GM18520 (cell line): Measurements from ENCODE around the gene ELMO1.

Source experiments
- ATAC-seq: cut with Tn5 transposase; IDR thresholded peaks from one replicate; pipeline ENCODE4 v1.9.1; 2021; ENCODE audit not compliant: unreplicated experiment

The ELMO1 gene

GRCh38 chr7:37282093-37282444 is 166.6 kb downstream of the ELMO1 start:
- ATAC-seq = no peak

DNA sequence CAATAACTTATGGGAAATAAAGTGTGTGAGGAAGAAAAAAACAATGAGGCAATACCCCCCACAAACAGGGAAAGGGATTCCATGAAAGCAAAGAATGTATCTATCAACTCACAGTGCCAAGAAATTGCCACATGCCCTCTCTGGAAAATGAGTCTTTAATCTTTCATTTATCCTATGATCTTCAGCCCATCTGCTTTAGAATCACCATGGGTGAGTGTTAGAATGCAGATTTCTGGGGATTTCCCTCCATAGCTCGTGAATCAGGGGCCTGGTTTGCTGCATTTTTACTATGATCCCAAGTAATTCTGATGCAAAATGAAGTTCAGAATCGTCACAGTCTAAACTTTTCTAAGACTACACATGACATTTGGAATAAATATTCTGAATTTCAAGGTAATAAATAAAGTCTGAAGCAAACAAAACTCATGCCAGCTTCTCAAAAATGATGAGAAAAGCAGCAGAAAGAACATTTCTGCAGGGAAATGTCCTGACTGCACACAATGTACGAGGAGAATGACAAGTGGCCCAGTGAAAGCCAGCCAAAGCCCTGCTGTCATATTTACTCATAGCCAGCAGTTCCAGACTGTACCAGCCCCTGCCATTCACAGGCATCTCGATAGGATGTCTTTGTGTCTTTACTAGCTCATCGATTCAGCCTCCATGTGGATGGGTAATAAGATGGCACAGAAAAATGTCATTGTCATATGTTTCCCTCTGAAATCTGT is 167.1 kb downstream of the ELMO1 start:
- ATAC-seq = no peak

- ATAC-seq = no peak
Observed at GRCh38 chr7:37277513-37277912, 171.2 kb downstream of the ELMO1 start.

- ATAC-seq = no peak
Observed at GRCh38 chr7:37275078-37275710, 173.5 kb downstream of the ELMO1 start.

DNA sequence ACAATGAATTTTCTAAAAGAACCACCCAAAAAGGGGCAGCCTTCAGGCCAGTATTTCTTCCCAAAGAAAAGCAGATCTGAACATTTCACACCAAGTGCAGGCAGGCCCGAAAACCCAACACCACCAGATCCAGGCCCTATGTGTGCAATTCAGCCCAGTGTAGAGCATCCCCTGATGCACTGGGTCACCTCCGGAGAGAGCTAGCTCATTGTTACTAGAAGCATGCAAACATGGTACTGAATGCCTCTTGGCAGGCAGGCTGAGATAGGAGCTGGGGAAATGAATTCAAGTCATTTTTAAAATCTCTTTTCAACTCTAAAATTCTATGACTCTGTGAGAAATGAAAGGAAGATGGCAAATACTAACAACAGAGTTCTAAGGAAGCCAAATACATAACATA is 174.8 kb downstream of the ELMO1 start:
- no peak for ATAC-seq

DNA sequence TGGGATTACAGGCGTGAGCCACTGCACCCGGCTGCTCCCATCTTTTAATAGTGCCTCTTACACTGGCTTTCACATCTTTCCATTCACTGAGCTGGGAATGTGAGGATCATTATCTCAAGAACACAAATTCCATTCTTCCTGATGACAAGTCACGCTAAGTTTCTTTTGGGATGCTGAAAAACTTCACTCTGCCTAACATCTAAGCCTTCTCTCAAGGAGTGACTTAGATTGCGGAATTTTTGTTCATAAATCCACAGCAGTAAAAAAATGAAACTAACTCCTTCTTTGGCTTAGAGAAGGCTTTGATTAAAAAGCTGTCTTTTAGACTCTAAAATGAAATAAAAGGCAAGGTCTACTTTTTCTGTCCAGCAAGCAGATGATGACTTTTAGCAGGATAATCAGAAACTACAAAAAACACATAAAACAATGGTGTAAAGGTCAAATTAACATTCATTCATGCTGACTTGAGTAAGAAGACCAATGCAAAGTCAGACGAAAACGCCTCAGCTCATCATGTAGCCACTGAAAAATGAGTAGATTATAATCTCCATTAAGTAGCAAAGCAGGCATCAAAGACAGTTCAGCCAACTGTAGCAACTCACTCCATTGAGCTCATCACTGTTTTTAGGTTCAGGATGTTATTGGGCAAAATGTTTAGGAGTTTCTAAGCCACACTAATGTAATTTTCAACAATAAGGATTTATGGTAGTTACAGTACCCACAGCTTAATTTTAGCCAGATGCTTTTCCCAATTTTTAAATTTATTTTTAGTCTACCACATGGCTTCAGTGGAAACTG is 178.8 kb downstream of the ELMO1 start:
- ATAC-seq = no peak

DNA sequence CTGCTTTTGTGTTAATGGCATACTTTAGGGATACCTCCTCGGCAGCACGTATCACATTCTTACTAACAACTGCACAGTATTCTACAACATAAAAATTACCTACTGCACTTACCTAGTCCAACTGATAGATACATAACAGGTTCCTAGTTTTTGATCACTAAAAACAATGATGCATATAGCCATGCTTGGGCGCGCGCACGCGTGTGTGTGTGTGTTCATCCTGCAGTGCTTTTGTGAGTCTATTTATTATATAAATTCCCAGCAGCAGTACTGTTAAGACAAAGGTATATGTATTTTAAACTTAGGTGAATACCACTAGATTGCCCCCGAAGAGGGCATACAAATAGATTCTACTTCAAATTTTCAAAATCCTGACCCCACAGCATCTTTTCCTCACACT is 181.4 kb downstream of the ELMO1 start:
- no peak for ATAC-seq

DNA sequence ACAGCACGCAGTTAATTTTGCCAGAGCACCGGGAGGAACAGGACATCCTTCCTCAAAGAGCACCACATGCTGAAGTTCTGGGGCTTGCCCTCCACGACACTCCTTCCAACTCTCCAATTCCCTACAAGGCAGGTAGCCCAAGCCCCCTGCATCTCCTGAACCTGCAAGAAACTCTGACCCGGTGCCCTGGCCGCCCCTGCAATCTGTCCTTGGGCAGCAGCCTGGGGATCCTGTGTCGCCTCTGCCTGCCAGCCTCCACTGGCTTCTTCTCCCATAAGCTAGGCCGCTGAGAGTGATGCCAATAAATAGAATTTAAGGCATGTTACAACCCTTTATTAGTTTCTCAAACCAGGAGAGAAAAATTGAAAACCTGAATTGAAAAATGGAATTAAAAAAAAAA is 182.8 kb downstream of the ELMO1 start:
- ATAC-seq = no peak

DNA sequence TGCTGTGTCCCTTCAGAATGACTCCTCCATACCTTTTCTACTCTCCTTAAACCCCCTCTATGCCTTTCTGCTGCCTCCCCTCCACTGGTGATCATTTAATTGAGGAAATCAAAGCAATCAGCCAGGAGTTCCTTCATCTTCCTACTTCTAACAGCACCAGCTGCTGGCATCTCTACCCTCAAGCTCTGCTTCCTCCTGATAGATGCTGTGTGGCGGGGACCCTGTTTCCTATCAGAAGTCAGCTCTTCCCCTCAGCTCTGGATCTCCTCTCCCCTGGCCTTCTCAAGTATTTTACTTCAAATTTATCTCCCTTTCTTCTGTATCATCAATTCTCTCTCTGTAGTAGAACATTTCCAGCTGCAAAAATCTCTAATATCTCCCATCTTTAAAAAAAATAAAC is 183.7 kb downstream of the ELMO1 start:
- ATAC-seq = no peak

DNA sequence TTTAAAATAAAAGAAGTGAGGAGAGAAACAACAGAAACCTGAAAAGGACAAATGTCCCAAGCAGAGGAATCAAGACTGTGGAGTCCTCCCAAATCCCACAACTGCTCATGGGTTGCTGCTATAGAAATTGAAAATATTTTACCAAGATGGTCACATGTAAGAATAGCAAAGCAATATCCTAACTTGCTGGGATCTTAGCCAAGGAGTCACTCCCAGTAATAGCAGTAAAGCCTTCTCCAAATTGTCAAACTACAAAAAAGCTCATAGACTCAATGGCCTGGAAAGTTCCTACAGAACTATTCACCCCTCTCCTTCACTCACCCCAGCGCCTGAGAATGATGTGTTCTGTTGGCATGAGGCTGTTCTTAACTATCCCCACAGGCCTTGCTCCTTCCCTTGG is 186.5 kb downstream of the ELMO1 start:
- no peak for ATAC-seq

GRCh38 chr7:37259319-37259821 is 189.3 kb downstream of the ELMO1 start:
- no peak for ATAC-seq

DNA sequence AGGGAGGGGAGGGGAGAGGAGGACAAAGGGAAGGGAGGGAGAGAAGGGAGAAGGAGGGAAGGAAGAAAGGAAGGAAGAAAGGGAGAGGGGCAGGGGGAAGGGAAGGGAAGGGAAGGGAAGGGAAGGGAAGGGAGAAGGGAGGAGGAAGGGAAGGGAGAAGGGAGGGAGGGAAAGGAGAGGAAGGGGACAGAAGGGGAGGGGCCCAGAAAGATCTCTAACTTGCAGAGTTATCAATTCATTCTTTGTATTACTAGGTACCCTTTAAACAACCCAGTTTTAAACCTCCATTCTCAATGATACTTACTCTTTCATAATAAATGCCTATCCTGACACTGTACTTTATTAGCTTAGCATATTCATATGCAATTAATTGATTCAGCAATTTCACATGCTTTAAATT is 192.0 kb downstream of the ELMO1 start:
- no peak for ATAC-seq

- no peak for ATAC-seq
Observed at GRCh38 chr7:37255327-37255944, 193.2 kb downstream of the ELMO1 start.

- no peak for ATAC-seq
Observed at GRCh38 chr7:37251222-37251621, 197.4 kb downstream of the ELMO1 start.

DNA sequence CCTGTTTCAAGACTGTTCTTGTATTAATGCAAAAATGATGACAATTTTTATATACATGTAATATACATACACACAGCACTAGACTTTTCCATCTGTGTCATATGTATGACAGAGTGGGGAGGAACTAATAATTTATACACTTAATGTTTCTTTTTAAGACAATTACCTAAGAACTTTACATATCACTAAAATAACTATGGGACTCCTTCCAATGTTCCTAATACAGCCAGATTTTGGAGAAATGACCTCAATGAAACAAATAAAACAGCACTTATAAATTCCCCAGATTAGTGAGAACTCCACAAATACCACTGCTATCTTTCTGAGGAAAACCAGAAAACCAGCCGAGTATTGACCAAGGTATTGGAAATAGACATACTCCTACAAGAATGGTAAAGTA is 199.4 kb downstream of the ELMO1 start:
- ATAC-seq = no peak

DNA sequence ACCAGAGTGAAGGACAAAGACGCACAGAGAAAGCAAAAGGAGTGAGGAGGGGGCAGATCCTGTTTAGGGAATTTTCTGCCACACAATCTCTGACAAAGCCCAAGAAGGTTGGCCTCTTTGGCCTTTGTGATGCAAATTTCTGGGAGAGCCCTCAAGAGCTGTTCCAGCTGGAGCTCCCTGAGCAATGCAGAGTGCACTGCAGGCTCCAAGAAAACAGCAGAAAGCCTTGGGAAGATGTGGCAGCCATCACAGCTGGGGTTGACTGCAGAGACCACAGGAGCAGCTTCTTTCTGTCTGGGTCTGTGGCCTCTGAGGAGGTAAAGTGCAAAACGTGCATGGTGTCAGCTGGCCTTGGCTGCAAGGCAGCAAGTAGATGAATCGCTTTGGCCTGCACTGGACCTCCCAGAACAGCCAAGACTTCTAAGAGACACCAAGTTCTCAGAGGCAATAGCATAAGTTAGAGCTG is 200.2 kb downstream of the ELMO1 start:
- ATAC-seq = no peak

GRCh38 chr7:37247861-37248260 is 200.8 kb downstream of the ELMO1 start:
- no peak for ATAC-seq

DNA sequence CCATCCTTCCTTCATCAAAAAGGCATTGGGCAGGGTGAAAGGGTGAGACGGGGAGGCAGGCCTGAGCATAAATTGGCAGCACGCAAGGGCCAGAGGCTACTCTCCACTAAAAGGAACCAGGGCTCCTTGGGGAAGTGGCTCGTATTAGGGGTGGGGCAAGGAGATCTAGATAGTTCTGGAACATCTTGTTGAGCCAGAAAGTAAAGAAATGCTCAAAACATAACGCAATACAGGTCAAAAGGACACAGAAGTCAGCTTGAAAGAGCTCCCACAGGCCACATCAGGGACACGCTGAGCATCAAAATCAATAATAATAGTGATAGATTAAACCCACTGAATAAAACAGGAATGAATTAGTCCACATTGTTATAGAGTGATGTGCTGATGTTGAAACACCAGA is 203.1 kb downstream of the ELMO1 start:
- ATAC-seq = no peak

DNA sequence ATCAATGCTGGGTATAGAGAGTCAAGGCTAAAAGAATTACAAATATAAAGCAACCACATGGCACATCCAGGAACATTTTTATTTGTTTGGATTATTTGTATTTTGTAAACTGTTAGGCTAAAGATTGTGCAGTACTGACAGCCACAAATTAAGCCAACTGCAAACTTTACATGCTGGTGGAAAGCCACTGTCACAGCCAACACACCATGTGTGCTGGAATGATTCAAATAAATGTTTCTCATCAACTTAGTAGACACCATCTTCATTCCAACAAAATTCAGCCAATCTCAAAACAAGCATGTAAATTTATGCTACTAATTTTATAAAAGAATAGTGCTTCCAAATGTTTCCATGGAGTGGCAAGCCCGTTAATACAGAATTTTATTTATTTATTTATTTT is 211.8 kb downstream of the ELMO1 start:
- no peak for ATAC-seq

DNA sequence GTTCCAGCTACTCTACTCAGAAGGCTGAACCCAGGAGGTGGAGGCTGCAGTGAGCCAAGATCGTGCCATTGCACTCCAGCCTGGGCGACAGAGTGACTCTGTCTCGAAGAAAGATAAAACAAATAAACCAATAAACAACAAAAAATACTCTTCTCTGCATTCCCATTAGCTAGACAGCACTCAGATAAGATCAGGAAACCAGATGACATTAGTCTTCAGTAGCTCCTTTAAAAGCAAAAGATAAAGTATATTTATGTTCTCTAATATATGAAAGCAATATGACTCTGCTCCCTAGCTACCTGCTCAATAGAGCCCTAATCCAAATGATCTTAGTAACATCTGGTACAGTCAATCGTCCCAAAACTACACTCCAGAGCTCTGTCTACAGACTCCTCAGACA is 212.9 kb downstream of the ELMO1 start:
- no peak for ATAC-seq

GRCh38 chr7:37234928-37235327 is 213.7 kb downstream of the ELMO1 start:
- no peak for ATAC-seq
